Measurements from ENCODE around the gene HAGHL. TPM values are rescaled to one million over a fixed set of nuclear protein-coding genes. Genes with fewer than 3 reads are reported as not detected.

HAGHL gene
- total RNA-seq, 1 donor from 2014 or later, result 33.2 TPM

DNA sequence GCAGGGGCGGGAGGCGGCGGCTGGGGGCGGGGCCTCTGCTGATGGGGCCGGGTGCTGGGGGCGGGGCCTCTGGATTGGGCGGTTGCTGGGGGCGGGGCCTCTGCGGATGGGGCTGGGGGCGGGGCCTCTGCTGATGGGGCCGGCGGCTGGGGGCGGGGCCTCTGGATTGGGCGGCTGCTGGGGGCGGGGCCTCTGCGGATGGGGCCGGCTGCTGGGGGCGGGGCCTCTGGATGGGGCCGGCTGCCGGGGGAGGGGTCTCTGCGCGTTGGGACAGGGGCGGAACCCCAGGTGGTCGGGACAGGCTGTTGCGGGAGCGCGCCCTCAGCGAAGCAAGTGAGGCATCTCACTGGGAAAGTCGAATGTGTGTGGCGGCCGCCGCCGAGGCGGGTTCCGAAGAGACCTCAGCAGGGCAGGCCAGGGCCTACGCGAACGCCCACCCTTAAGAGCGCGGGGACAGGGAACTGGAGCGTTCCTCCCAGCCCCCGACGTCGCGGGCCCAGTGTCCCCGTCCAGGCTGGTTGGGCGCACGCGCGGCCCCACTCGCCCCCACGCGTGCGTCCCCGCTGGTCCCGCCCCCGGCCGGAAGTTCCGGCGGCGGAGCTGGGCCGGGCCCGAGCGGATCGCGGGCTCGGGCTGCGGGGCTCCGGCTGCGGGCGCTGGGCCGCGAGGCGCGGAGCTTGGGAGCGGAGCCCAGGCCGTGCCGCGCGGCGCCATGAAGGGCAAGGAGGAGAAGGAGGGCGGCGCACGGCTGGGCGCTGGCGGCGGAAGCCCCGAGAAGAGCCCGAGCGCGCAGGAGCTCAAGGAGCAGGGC lies 46.9 kb upstream of the HAGHL start, which contains the start of gene STUB1:
Gene STUB1 (plus strand): TSS at position 597 of the 811 bp plus-strand sequence. CDS start 116 bp downstream, at position 713.
- TF ChIP-seq, protein P1, sequence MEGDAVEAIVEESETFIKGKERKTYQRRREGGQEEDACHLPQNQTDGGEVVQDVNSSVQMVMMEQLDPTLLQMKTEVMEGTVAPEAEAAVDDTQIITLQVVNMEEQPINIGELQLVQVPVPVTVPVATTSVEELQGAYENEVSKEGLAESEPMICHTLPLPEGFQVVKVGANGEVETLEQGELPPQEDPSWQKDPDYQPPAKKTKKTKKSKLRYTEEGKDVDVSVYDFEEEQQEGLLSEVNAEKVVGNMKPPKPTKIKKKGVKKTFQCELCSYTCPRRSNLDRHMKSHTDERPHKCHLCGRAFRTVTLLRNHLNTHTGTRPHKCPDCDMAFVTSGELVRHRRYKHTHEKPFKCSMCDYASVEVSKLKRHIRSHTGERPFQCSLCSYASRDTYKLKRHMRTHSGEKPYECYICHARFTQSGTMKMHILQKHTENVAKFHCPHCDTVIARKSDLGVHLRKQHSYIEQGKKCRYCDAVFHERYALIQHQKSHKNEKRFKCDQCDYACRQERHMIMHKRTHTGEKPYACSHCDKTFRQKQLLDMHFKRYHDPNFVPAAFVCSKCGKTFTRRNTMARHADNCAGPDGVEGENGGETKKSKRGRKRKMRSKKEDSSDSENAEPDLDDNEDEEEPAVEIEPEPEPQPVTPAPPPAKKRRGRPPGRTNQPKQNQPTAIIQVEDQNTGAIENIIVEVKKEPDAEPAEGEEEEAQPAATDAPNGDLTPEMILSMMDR (IDR thresholded peaks at IDR 0.05; ENCODE audit: insufficient read depth, low read length, severe bottlenecking), result no peak
- DNase-seq (ENCODE audit: low read depth) (peak; percentile 61), FAIRE-seq (no peak)
- Histone ChIP-seq H3K4me3 (ENCODE audit: low read depth, low read length) (peak within 1 kb of the TSS; percentile 72), H3K27me3 (ENCODE audit: control insufficient read depth, insufficient read depth, low read length) (no peaks in the 10 kb centered on the region), H3K36me3 (ENCODE audit: control insufficient read depth, insufficient read depth, low read length) (peaks cover 22% of the 10 kb centered on the region)

DNA sequence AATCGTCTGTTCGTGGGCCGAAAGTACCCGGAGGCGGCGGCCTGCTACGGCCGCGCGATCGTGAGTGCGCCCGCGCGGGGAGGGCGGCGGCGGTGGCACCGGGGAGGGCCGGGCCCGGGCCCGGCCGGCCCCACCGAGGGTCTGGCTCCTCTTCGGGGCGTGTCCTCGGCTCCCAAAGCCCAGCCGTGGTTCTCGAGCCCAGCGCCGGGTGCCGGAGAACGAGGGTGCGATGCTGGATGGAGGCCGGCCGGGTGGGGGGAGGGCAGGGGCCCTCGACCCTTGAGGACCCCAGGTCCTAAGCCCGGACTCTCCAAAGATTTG lies 46.3 kb upstream of the HAGHL start:
- Histone ChIP-seq H3K27me3 (ENCODE audit: control insufficient read depth, insufficient read depth, low read length) (no peaks in the 10 kb centered on the region), H3K4me3 (ENCODE audit: low read depth, low read length) (peak overlapping the region; percentile 72), H3K36me3 (ENCODE audit: control insufficient read depth, insufficient read depth, low read length) (peaks cover 26% of the 10 kb centered on the region)
- no peak for FAIRE-seq
- DNase-seq (ENCODE audit: low read depth), result no peak
- TF ChIP-seq, protein P1 (IDR thresholded peaks at IDR 0.05; ENCODE audit: insufficient read depth, low read length, severe bottlenecking), result no peak

DNA sequence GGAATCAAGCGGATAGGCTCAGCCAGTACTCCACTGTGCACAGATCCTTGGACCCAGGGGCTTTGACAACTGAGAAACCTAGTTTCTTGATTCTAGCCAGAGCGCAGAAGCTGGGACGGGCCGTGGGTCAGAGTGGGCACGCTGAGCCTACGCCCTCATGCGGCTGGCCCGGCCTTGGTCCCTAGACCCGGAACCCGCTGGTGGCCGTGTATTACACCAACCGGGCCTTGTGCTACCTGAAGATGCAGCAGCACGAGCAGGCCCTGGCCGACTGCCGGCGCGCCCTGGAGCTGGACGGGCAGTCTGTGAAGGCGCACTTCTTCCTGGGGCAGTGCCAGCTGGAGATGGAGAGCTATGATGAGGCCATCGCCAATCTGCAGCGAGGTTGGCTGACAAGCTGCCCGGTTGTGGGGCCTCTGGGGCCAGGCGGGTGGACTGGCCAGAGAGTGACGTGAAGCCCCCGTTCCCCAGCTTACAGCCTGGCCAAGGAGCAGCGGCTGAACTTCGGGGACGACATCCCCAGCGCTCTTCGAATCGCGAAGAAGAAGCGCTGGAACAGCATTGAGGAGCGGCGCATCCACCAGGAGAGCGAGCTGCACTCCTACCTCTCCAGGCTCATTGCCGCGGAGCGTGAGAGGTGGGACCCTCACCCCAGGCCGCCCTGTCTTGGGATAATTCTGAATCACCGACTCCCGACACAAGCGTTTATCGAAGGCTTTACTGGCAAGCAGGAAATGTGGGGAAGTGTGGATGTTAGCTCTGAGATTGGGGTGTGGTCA lies 45.8 kb upstream of the HAGHL start:
- H3K36me3 ChIP-seq (ENCODE audit: control insufficient read depth, insufficient read depth, low read length), result peaks cover 26% of the 10 kb centered on the region
- DNase-seq (ENCODE audit: low read depth), result peak; percentile 17
- H3K4me3 ChIP-seq (ENCODE audit: low read depth, low read length), result peak overlapping the region; percentile 72
- FAIRE-seq, result peak; percentile 7
- H3K27me3 ChIP-seq (ENCODE audit: control insufficient read depth, insufficient read depth, low read length), result no peaks in the 10 kb centered on the region
- TF ChIP-seq, protein P1 (IDR thresholded peaks at IDR 0.05; ENCODE audit: insufficient read depth, low read length, severe bottlenecking), result peak; percentile 36

DNA sequence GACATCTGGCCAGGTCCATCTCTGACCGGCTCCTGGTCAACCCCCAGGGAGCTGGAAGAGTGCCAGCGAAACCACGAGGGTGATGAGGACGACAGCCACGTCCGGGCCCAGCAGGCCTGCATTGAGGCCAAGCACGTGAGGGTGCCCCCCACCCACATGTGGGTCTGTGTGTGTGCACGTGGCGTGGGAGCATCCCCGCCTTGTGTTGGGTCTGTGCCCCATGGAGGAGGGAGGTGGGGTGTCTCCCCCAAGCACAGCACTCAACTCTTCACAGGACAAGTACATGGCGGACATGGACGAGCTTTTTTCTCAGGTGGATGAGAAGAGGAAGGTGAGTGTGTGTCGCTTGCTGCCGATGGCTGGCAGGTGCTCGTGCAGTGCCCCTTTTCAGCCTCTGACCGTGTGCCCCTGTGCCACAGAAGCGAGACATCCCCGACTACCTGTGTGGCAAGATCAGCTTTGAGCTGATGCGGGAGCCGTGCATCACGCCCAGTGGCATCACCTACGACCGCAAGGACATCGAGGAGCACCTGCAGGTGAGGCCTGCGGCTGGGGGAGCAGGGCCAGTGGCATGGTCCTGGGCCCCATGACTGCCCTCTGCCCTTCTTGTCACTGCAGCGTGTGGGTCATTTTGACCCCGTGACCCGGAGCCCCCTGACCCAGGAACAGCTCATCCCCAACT lies 45.0 kb upstream of the HAGHL start:
- DNase-seq (ENCODE audit: low read depth) (no peak), FAIRE-seq (no peak)
- TF ChIP-seq, protein P1 (IDR thresholded peaks at IDR 0.05; ENCODE audit: insufficient read depth, low read length, severe bottlenecking), result no peak
- peak overlapping the region; percentile 72 for H3K4me3 ChIP-seq (ENCODE audit: low read depth, low read length)
- H3K27me3 ChIP-seq (ENCODE audit: control insufficient read depth, insufficient read depth, low read length), result no peaks in the 10 kb centered on the region
- H3K36me3 ChIP-seq (ENCODE audit: control insufficient read depth, insufficient read depth, low read length), result peaks cover 26% of the 10 kb centered on the region

DNA sequence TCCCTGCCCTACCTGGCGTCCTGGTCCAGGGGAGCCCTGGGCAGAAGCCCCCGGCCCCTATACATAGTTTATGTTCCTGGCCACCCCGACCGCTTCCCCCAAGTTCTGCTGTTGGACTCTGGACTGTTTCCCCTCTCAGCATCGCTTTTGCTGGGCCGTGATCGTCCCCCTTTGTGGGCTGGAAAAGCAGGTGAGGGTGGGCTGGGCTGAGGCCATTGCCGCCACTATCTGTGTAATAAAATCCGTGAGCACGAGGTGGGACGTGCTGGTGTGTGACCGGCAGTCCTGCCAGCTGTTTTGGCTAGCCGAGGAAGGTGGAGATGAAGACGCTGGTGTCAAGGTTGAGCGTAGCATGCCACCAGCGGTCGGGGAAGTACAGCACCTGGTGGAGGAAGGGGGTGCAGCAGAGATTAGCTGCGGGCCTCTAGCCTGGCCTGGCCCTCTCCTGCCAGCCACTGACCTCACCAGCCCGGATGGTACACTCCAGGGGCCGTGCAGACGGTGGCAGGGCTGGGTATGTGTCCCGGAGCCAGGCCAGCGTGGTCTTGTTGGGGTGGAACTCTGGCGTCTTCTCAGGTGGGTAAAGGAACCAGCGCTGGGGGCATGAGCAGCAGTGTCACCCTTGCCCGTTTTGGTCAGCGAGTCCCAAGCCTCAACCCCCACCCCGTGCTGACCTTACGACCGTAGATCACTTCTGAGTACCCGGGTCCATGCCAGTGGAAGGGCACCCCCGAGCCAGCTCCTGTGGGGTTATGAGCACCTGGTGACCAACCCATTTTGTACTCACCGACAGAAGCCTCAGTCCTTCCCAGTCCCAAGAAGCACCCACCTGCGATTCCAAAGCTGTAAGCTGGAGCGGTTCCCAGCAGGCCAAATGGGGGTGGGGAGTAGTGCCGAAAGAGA lies 44.2 kb upstream of the HAGHL start:
- FAIRE-seq (no peak), DNase-seq (ENCODE audit: low read depth) (no peak)
- no peaks in the 10 kb centered on the region for H3K27me3 ChIP-seq (ENCODE audit: control insufficient read depth, insufficient read depth, low read length)
- peak overlapping the region; percentile 70 for H3K4me3 ChIP-seq (ENCODE audit: low read depth, low read length)
- H3K36me3 ChIP-seq (ENCODE audit: control insufficient read depth, insufficient read depth, low read length), result peaks cover 29% of the 10 kb centered on the region
- TF ChIP-seq, protein P1 (IDR thresholded peaks at IDR 0.05; ENCODE audit: insufficient read depth, low read length, severe bottlenecking), result no peak
